ENCODE results near the gene CR1L. TPM values are rescaled to one million over a fixed set of nuclear protein-coding genes. Genes with fewer than 3 reads are reported as not detected.

The CR1L gene
- total RNA-seq, 1 experiment from 2014 or later, result not detected

GRCh38 chr1:207745839-207746767, 101.2 kb downstream of the CR1L start:
- DNase-seq (ENCODE audit: low read depth, low spot score) (no peak), ATAC-seq (no peak)
- peaks cover 5% of the 10 kb centered on the region for H3K4me1 ChIP-seq (ENCODE audit: control insufficient read depth, insufficient read depth, low read length)
- H3K4me3 ChIP-seq (ENCODE audit: low read depth in 2 of 2, low read length in 2 of 2), result no peak overlapping the region
- no peaks in the 10 kb centered on the region; the same call in 1 of the 2 replicates for H3K36me3 ChIP-seq (ENCODE audit: control insufficient read depth, insufficient read depth, low read length)
- CTCF ChIA-PET, result interaction anchor here (0.6 kb wide), 1 partner anchor 1183 kb away, joined by 7 read pairs; no protein-coding TSS in a partner anchor
- POLR2A ChIA-PET, result no interaction called here
- TF ChIP-seq REST (IDR thresholded peaks at IDR 0.05; ENCODE audit: insufficient read depth in 1 of 2, low read depth in 2 of 2, low read length in 1 of 2) (no peak), POLR2AphosphoS5 (IDR thresholded peaks at IDR 0.05; ENCODE audit: low read depth, low read length) (no peak), SIN3A (IDR thresholded peaks at IDR 0.05; ENCODE audit: borderline replicate concordance, insufficient read depth, low read depth, low read length) (no peak), CTCF (IDR thresholded peaks at IDR 0.05) (no peak), TCF7L2 (IDR thresholded peaks at IDR 0.05; ENCODE audit: low read depth, low read length) (no peak)
- BruUV-seq (replicated peaks), result no TSS peak
- intact Hi-C loops (cut with micrococcal nuclease; ENCODE audit: unreplicated experiment), result no loop called here
- in situ Hi-C loops (cut with HindIII; ENCODE audit: low pct_unique_long_range_greater_than_20kb, low sequenced_read_pairs), result no loop called here
- H3K9me3 ChIP-seq (ENCODE audit: control insufficient read depth, insufficient read depth, low read depth, low read length), result no peaks in the 10 kb centered on the region
- H3K27me3 ChIP-seq (ENCODE audit: control insufficient read depth, insufficient read depth, low read length), result no peaks in the 10 kb centered on the region
- no peak overlapping the region for H3K27ac ChIP-seq (ENCODE audit: low read length)

- Histone ChIP-seq H3K9me3 (ENCODE audit: control insufficient read depth, insufficient read depth, low read depth, low read length) (no peaks in the 10 kb centered on the region), H3K27me3 (ENCODE audit: control insufficient read depth, insufficient read depth, low read length) (no peaks in the 10 kb centered on the region), H3K4me1 (ENCODE audit: control insufficient read depth, insufficient read depth, low read length) (peaks cover 6% of the 10 kb centered on the region), H3K36me3 (ENCODE audit: control insufficient read depth, insufficient read depth, low read length) (peaks cover 3% of the 10 kb centered on the region; the same call in 1 of the 2 replicates), H3K27ac (ENCODE audit: low read length) (no peak overlapping the region), H3K4me3 (ENCODE audit: low read depth in 2 of 2, low read length in 2 of 2) (no peak overlapping the region)
- no TSS peak for BruUV-seq (replicated peaks)
- DNase-seq (ENCODE audit: low read depth, low spot score) (no peak), ATAC-seq (no peak)
- in situ Hi-C loops (cut with HindIII; ENCODE audit: low pct_unique_long_range_greater_than_20kb, low sequenced_read_pairs), result no loop called here
- POLR2A ChIA-PET, result no interaction called here
- CTCF ChIA-PET, result no interaction called here
- intact Hi-C loops (cut with micrococcal nuclease; ENCODE audit: unreplicated experiment), result no loop called here
- TF ChIP-seq REST (IDR thresholded peaks at IDR 0.05; ENCODE audit: insufficient read depth in 1 of 2, low read depth in 2 of 2, low read length in 1 of 2), result no peak
- TF ChIP-seq POLR2AphosphoS5 (IDR thresholded peaks at IDR 0.05; ENCODE audit: low read depth, low read length), result no peak
- no peak for TF ChIP-seq CTCF (IDR thresholded peaks at IDR 0.05)
- TF ChIP-seq SIN3A (IDR thresholded peaks at IDR 0.05; ENCODE audit: borderline replicate concordance, insufficient read depth, low read depth, low read length), result no peak
- no peak for TF ChIP-seq TCF7L2 (IDR thresholded peaks at IDR 0.05; ENCODE audit: low read depth, low read length)
These were observed 102.9 kb downstream of the CR1L start for GRCh38 chr1:207747627-207748492.
